ENCODE results near the gene FCMR. TPM values are rescaled to one million over a fixed set of nuclear protein-coding genes. Genes with fewer than 3 reads are reported as not detected.

FCMR gene
- total and polyA plus RNA-seq, 9 of the 15 experiments (the other 6 are each of a cell fraction or from before 2014, with no cell fraction given) = 0.11 to 0.82 (median 0.20) TPM; not detected in 5

GRCh38 chr1:206907304-206907991 lies 14.3 kb downstream of the FCMR start (continued):
- TF ChIP-seq CHAMP1 (IDR thresholded peaks at IDR 0.05) = no peak
- TF ChIP-seq ZNF133 (CRISPR knock-in tag; IDR thresholded peaks at IDR 0.05) = no peak
- TF ChIP-seq ZBTB8A (IDR thresholded peaks at IDR 0.05; ENCODE audit: partially characterized antibody) = no peak
- no peak for TF ChIP-seq RBBP5 (IDR thresholded peaks at IDR 0.05; ENCODE audit: borderline replicate concordance, insufficient read depth, low read length, poor library complexity, severe bottlenecking)
- TF ChIP-seq NKRF (IDR thresholded peaks at IDR 0.05; ENCODE audit: borderline replicate concordance) = no peak
- TF ChIP-seq CSDE1 (IDR thresholded peaks at IDR 0.05) = no peak
- no peak for TF ChIP-seq PTTG1 (tag; IDR thresholded peaks at IDR 0.05; ENCODE audit: low read depth)
- TF ChIP-seq KLF13 (tag; IDR thresholded peaks at IDR 0.05; ENCODE audit: borderline replicate concordance, low read depth) = no peak
- no peak for TF ChIP-seq PML (IDR thresholded peaks at IDR 0.05; ENCODE audit: low read length)
- TF ChIP-seq ATF2 (CRISPR knock-in tag; IDR thresholded peaks at IDR 0.05) = no peak
- TF ChIP-seq MITF (IDR thresholded peaks at IDR 0.05) = no peak
- TF ChIP-seq CREB5 (CRISPR knock-in tag; IDR thresholded peaks at IDR 0.05) = no peak
- no peak for TF ChIP-seq AFF1 (IDR thresholded peaks at IDR 0.05; ENCODE audit: low read depth in 1 of 2, partially characterized antibody in 2 of 2)

Data from K562 (cell line).